Muscle of leg (tissue), 11 donors: ENCODE data around the gene GAMT. TPM values are rescaled to one million over a fixed set of nuclear protein-coding genes. Genes with fewer than 3 reads are reported as not detected.

Experiments
- DNase-seq: peaks from one replicate; pipeline ENCODE4 v3.0.0; 2013
- H3K27ac ChIP-seq: one replicate; pipeline ENCODE4 v1.5.1; 2013; ENCODE audit warnings: mild to moderate bottlenecking, low read length, control low read depth
- H3K27me3 ChIP-seq: one replicate; pipeline ENCODE4 v1.6.1; 2013; ENCODE audit warnings: low read length; ENCODE audit not compliant: control insufficient read depth, insufficient read depth
- H3K36me3 ChIP-seq: one replicate; pipeline ENCODE4 v1.6.1; 2013; ENCODE audit warnings: low read length; ENCODE audit not compliant: control insufficient read depth, insufficient read depth
- H3K4me1 ChIP-seq: one replicate; pipeline ENCODE4 v1.6.1; 2013; ENCODE audit warnings: low read length; ENCODE audit not compliant: control insufficient read depth, insufficient read depth
- H3K4me3 ChIP-seq: one replicate; pipeline ENCODE4 v1.5.1; 2013; ENCODE audit warnings: low read length, control low read depth
- H3K9me3 ChIP-seq: replicated peaks from 2 replicates; pipeline ENCODE4 v1.6.1; 2013; ENCODE audit warnings: low read depth, low read length; ENCODE audit not compliant: control insufficient read depth
- WGBS: methylation state at CpG from one replicate; pipeline ENCODE4 v1.1.5; 2013; ENCODE audit warnings: missing lambda C conversion rate; ENCODE audit not compliant: insufficient coverage; 5-methylcytosine and 5-hydroxymethylcytosine counted together
- polyA plus RNA-seq, 8 donors: library from polyadenylated mRNA; unstranded; fragments of 120-200 nt; gene quantifications; one replicate each; pipeline versions ENCODE4 v1.2.1 to v1.2.3, GENCODE V29; 2013; ENCODE audit warnings: inconsistent platforms in 1 of 8, low replicate concordance in 1 of 8; ENCODE audit not compliant: insufficient read length in 8 of 8, insufficient read depth in 1 of 8
- total RNA-seq: library from RNA; stranded (reverse); fragments of 120-200 nt; gene quantifications from one replicate; pipeline ENCODE4 v1.2.4, GENCODE V29; 2013

The GAMT gene
- total and polyA plus RNA-seq, 9 donors: 115 to 232 (median 199) TPM

GRCh38 chr19:1434577-1435060 is 33.3 kb upstream of the GAMT start:
- H3K36me3 ChIP-seq: peaks cover 59% of the 10 kb centered on the region
- peaks cover 10% of the 10 kb centered on the region for H3K4me1 ChIP-seq
- DNase-seq: no peak
- no peaks in the 10 kb centered on the region for H3K9me3 ChIP-seq
- no peaks in the 10 kb centered on the region for H3K27me3 ChIP-seq
- no peak overlapping the region for H3K27ac ChIP-seq
- 82% methylated on average over 31 of the region's 39 CpGs for WGBS
- H3K4me3 ChIP-seq: no peak overlapping the region

GRCh38 chr19:1434040-1434366 is 32.7 kb upstream of the GAMT start:
- Histone ChIP-seq H3K27me3 (no peaks in the 10 kb centered on the region), H3K27ac (no peak overlapping the region), H3K9me3 (no peaks in the 10 kb centered on the region), H3K36me3 (peaks cover 61% of the 10 kb centered on the region), H3K4me1 (peaks cover 4% of the 10 kb centered on the region), H3K4me3 (no peak overlapping the region)
- DNase-seq: no peak
- 90% methylated on average over 17 of the region's 17 CpGs for WGBS

GRCh38 chr19:1433119-1434039 is 32.0 kb upstream of the GAMT start:
- Histone ChIP-seq H3K4me1 (peaks cover 3% of the 10 kb centered on the region), H3K36me3 (peaks cover 67% of the 10 kb centered on the region), H3K9me3 (no peaks in the 10 kb centered on the region), H3K27me3 (no peaks in the 10 kb centered on the region), H3K27ac (no peak overlapping the region), H3K4me3 (no peak overlapping the region)
- no peak for DNase-seq
- WGBS: 86% methylated on average over 42 of the region's 47 CpGs

- Histone ChIP-seq H3K9me3 (no peaks in the 10 kb centered on the region), H3K4me3 (no peak overlapping the region), H3K27ac (no peak overlapping the region), H3K27me3 (no peaks in the 10 kb centered on the region), H3K4me1 (no peaks in the 10 kb centered on the region), H3K36me3 (peaks cover 75% of the 10 kb centered on the region)
- DNase-seq: no peak
- 94% methylated on average over 16 of the region's 16 CpGs for WGBS
These were observed 31.2 kb upstream of the GAMT start for GRCh38 chr19:1432507-1432887.

- Histone ChIP-seq H3K36me3 (peaks cover 79% of the 10 kb centered on the region), H3K27me3 (no peaks in the 10 kb centered on the region), H3K9me3 (no peaks in the 10 kb centered on the region), H3K4me3 (no peak overlapping the region), H3K27ac (no peak overlapping the region), H3K4me1 (no peaks in the 10 kb centered on the region)
- no peak for DNase-seq
- WGBS: 84% methylated on average over 22 of the region's 24 CpGs
These were observed 30.6 kb upstream of the GAMT start for GRCh38 chr19:1431759-1432506.

GRCh38 chr19:1430246-1430645 is 28.9 kb upstream of the GAMT start:
- H3K27ac ChIP-seq: no peak overlapping the region
- no peaks in the 10 kb centered on the region for H3K4me1 ChIP-seq
- H3K27me3 ChIP-seq: no peaks in the 10 kb centered on the region
- WGBS: 88% methylated on average over 7 of the region's 14 CpGs
- peaks cover 89% of the 10 kb centered on the region for H3K36me3 ChIP-seq
- DNase-seq: no peak
- H3K9me3 ChIP-seq: no peaks in the 10 kb centered on the region
- H3K4me3 ChIP-seq: no peak overlapping the region

- peaks cover 90% of the 10 kb centered on the region for H3K36me3 ChIP-seq
- H3K4me3 ChIP-seq: no peak overlapping the region
- no peak for DNase-seq
- no peaks in the 10 kb centered on the region for H3K4me1 ChIP-seq
- H3K9me3 ChIP-seq: no peaks in the 10 kb centered on the region
- H3K27me3 ChIP-seq: no peaks in the 10 kb centered on the region
- WGBS: 94% methylated on average over 3 of the region's 14 CpGs
- H3K27ac ChIP-seq: no peak overlapping the region
These were observed 28.4 kb upstream of the GAMT start for GRCh38 chr19:1429750-1430149.

GRCh38 chr19:1428738-1429391 is 27.5 kb upstream of the GAMT start:
- no peak for DNase-seq
- WGBS: 94% methylated on average over 41 of the region's 41 CpGs
- Histone ChIP-seq H3K36me3 (peaks cover 83% of the 10 kb centered on the region), H3K4me1 (no peaks in the 10 kb centered on the region), H3K9me3 (no peaks in the 10 kb centered on the region), H3K27ac (no peak overlapping the region), H3K27me3 (no peaks in the 10 kb centered on the region), H3K4me3 (no peak overlapping the region)

- Histone ChIP-seq H3K27ac (no peak overlapping the region), H3K9me3 (no peaks in the 10 kb centered on the region), H3K4me3 (no peak overlapping the region), H3K36me3 (peaks cover 83% of the 10 kb centered on the region), H3K4me1 (no peaks in the 10 kb centered on the region), H3K27me3 (no peaks in the 10 kb centered on the region)
- DNase-seq: no peak
- 85% methylated on average over 20 of the region's 27 CpGs for WGBS
These were observed 26.0 kb upstream of the GAMT start for GRCh38 chr19:1427221-1427920.
